Adrenal gland (tissue), 12 donors: ENCODE results near the gene GNS. TPM values are rescaled to one million over a fixed set of nuclear protein-coding genes. Genes with fewer than 3 reads are reported as not detected.

Source experiments
- DNase-seq, 7 donors: peaks; one replicate each; pipeline ENCODE4 v3.0.0-alpha.2; 2019 to 2020
- H3K27ac ChIP-seq, 5 donors: fragments of 200-600 bp; sonication (generic) in 4 of 5; 1 replicate in 3 of 5; 2 replicates in 2 of 5; pipeline versions ENCODE4 v1.5.1 to v1.8.0; 2016 to 2020; ENCODE audit warnings: mild to moderate bottlenecking in 1 of 5
- H3K27me3 ChIP-seq: fragments of 200-600 bp; 2 replicates; pipeline ENCODE4 v1.8.0; 2021
- H3K36me3 ChIP-seq, 2 donors: fragments of 200-600 bp; replicated peaks in 1 of 2; 1 replicate in 1 of 2; 2 replicates in 1 of 2; pipeline versions ENCODE4 v1.5.1 to v1.8.0; 2018 to 2022
- H3K4me1 ChIP-seq, 2 donors: fragments of 200-600 bp; replicated peaks in 1 of 2; 1 replicate in 1 of 2; 2 replicates in 1 of 2; pipeline versions ENCODE4 v1.5.1 to v1.8.0; 2018 to 2021
- H3K4me3 ChIP-seq, 4 donors: fragments of 200-600 bp; sonication (generic) in 3 of 4; one replicate each; pipeline ENCODE4 v1.5.1; 2016 to 2018
- H3K9me3 ChIP-seq, 3 donors: fragments of 200-600 bp; sonication (generic) in 1 of 3; replicated peaks in 1 of 3; 1 replicate in 2 of 3; 2 replicates in 1 of 3; pipeline versions ENCODE4 v1.5.1 to v1.8.0; 2016 to 2021
- POLR2A ChIP-seq, 2 donors: fragments of 450-650 bp; IDR thresholded peaks; one replicate each; pipeline ENCODE4 v1.6.1; 2017; ENCODE audit warnings: antibody characterized with exemption in 2 of 2, mild to moderate bottlenecking in 2 of 2, moderate library complexity in 1 of 2
- WGBS, 4 donors: extraction: QIAGEN DNeasy Blood & Tissue Kit in 2 of 4; methylation state at CpG; one replicate each; pipeline versions ENCODE4 v1.1.5 to v1.1.7; 2013 to 2017; 5-methylcytosine and 5-hydroxymethylcytosine counted together
- intact Hi-C, 2 donors: fragments of 100-400 bp; cut with DNase I; formaldehyde crosslinking; loops; one replicate each; pipeline versions ENCODE4 v1.14.1 to v1.15.0; 2022 to 2023
- polyA plus RNA-seq, 3 donors: library from polyadenylated mRNA; stranded (reverse); fragments of 200-250 nt in 2 of 3; fragments of 350-450 nt in 1 of 3; fragmentation: Illumina TruSeq in 1 of 3; extraction: RNeasy Lipid Tissue Mini Kit (QIAGEN cat#74804) in 1 of 3; gene quantifications; one replicate each; pipeline ENCODE4 v1.2.3, GENCODE V29; 2013 to 2014
- total RNA-seq, 9 donors: library from RNA; depleted of rRNA in 4 of 9; stranded (reverse); fragments of >200 nt in 4 of 9; fragments of 120-200 nt in 1 of 9; fragmentation: NEBNext Ultra II Directional in 1 of 9; extraction: Animal tissue kit (Norgen Biotek cat#: 25700) in 1 of 9; gene quantifications; one replicate each; pipeline versions ENCODE4 v1.1.0 to v1.2.4, GENCODE V29; 2013 to 2023
- TF ChIP-seq, protein P1 (sequence below), 6 experiments: fragments of 450-650 bp in 4 of 6; fragments of 200-600 bp in 2 of 6; sonication (generic) in 1 of 6; IDR thresholded peaks; 1 replicate in 5 of 6; 2 replicates in 1 of 6; pipeline versions ENCODE4 v1.5.1 to v1.8.0; 2016 to 2021; ENCODE audit warnings: antibody characterized with exemption in 6 of 6, mild to moderate bottlenecking in 2 of 6, moderate library complexity in 1 of 6
- donor health status: healthy with polysubstance abuse.
- donor health status: Bipolar disorder and iron deficiency.
- donor health status: DM: yes; HTN: yes; CAD: no.
- donor health status: DM: no; HTN: no; CAD: no.
- donor health status: DM: no; HTN: no; CAD: no.
- donor health status: DM: yes; HTN: yes; CAD: no.

Gene GNS
- total and polyA plus RNA-seq, 12 donors, result 44.3 to 647 (median 567) TPM

DNA sequence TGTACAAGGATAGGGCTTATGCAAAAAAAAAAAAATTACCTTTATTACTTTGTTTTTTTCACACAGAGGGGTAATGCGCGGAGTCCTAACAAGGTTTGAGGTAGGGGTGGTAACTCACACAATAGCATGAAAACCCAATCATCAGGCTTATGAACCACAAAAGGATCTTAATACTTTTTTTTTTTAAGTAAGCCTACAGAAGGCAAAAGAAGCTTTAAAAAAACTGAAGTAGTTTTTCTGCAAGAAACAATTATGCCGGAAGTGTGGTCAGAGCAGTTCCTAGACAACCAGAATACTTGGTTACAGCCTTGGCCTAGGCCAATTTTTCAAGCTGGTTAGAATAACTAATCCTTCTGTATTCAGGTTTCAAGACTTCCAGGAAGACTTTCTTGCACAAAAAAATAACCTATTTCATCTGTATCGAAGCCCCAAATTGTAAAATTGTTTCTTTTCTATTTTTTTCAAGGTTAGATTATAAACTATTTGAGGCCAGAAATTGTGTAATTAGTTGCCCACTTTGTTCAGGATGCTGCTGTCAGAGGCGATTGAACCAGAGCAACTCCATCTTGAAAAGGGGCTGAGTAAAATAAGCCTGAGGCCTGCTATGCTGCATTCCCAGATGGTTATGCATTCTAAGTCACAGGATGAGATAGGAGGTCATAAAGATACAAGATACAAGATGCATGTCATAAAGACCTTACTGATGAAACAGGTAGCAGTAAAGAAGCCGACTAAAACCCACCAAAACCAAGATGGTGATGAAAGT lies 1.8 kb upstream of the GNS start:
- intact Hi-C loops, result no loop called here
- no peak overlapping the region for H3K27ac ChIP-seq
- DNase-seq, result no peak
- H3K4me3 ChIP-seq, result no peak overlapping the region
- H3K36me3 ChIP-seq, result no peaks in the 10 kb centered on the region
- TF ChIP-seq, protein P1, sequence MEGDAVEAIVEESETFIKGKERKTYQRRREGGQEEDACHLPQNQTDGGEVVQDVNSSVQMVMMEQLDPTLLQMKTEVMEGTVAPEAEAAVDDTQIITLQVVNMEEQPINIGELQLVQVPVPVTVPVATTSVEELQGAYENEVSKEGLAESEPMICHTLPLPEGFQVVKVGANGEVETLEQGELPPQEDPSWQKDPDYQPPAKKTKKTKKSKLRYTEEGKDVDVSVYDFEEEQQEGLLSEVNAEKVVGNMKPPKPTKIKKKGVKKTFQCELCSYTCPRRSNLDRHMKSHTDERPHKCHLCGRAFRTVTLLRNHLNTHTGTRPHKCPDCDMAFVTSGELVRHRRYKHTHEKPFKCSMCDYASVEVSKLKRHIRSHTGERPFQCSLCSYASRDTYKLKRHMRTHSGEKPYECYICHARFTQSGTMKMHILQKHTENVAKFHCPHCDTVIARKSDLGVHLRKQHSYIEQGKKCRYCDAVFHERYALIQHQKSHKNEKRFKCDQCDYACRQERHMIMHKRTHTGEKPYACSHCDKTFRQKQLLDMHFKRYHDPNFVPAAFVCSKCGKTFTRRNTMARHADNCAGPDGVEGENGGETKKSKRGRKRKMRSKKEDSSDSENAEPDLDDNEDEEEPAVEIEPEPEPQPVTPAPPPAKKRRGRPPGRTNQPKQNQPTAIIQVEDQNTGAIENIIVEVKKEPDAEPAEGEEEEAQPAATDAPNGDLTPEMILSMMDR (IDR thresholded peaks at IDR 0.05), result no peak
- no peak for TF ChIP-seq POLR2A (IDR thresholded peaks at IDR 0.05)
- WGBS, 4 donors, result 91 to 94% (median 93%) methylated on average over 6 of the region's 6 CpGs
- H3K9me3 ChIP-seq, result no peaks in the 10 kb centered on the region
- H3K27me3 ChIP-seq, result no peaks in the 10 kb centered on the region
- H3K4me1 ChIP-seq, result peaks cover 15 to 30% of the 10 kb centered on the region in 2 donors

DNA sequence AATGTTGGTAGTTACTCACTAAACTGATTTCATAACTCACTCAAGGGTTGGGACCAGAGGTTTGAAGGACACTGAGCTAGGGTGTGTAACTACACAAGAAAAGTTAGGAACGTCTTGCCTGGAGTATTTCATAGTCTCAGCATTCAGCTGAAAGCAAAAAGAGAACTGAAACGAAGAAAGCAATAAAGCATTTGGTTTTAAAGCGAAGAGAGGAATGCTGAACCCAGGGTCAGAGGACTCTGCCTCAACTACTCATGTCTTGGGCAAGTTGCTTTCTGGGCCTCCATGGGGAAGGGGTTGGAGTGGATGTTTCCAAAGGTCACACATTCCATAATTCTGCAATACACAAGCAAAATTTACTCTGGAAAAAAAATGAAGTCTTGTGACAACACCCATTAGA lies 1.4 kb downstream of the GNS start:
- Histone ChIP-seq H3K9me3 (no peaks in the 10 kb centered on the region), H3K4me1 (peaks cover 15 to 51% of the 10 kb centered on the region in 2 donors), H3K27ac (peak overlapping the region; percentile 65 to 97 (median 83)), H3K36me3 (no peaks in the 10 kb centered on the region), H3K4me3 (peak overlapping the region in 1 of 4 donors; percentile 81), H3K27me3 (no peaks in the 10 kb centered on the region)
- intact Hi-C loops, result no loop called here
- 11 to 32% (median 19%) methylated on average over 3 of the region's 3 CpGs for WGBS, 4 donors
- peak in 1 of 7 donors; percentile 21 for DNase-seq
- TF ChIP-seq, protein P1 (IDR thresholded peaks at IDR 0.05), result no peak
- TF ChIP-seq POLR2A (IDR thresholded peaks at IDR 0.05), result peak in 1 of 2 donors; percentile 32

DNA sequence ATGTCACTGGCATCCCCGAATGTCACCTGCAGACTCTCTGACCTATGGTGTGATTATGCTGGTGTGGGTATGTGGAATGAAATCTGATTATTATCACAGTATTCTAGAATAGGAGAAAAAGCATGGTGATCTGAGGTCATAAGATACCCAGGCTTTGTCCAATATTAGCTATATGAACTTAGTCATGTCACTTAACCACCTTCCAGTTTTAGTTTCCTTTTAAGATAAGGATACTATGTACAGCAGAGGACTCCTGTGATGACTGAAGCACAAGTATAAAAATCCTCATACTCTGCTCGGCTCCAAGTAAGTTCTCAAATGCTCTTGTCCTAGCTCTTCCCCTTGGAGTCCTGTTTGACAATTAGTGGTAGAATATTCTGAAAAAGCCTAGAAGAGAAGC lies 2.8 kb downstream of the GNS start:
- Histone ChIP-seq H3K27ac (peak overlapping the region in 1 of 5 donors; percentile 97), H3K9me3 (no peaks in the 10 kb centered on the region), H3K4me1 (peaks cover 15 to 61% of the 10 kb centered on the region in 2 donors), H3K4me3 (peak overlapping the region in 1 of 4 donors; percentile 81), H3K36me3 (peaks cover 0 to 2% of the 10 kb centered on the region in 2 donors), H3K27me3 (no peaks in the 10 kb centered on the region)
- no peak for DNase-seq
- TF ChIP-seq POLR2A (IDR thresholded peaks at IDR 0.05), result no peak
- TF ChIP-seq, protein P1 (IDR thresholded peaks at IDR 0.05), result no peak
- intact Hi-C loops, result no loop called here
- WGBS, 4 donors, result 68 to 86% (median 71%) methylated on average over 2 of the region's 2 CpGs

DNA sequence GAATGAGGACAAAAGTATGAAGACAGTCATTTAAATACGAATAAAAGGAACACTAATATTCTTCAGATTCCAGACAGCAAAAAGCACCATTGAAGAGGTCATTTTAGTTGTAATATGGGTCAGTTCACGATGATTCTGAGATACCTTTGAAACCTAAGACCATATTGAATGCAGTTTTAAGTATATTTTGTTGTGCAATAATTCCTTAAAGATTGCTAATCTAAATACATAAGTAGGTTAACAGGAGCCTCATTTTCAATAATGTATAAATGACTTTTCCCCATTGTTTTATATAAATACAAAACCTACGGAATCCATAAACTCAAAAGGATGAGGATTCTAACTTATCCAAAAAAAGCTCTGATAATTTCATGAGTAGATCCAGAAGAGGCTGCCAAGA lies 5.8 kb downstream of the GNS start:
- no peak for DNase-seq
- H3K36me3 ChIP-seq, result peaks cover 0 to 22% of the 10 kb centered on the region in 2 donors
- intact Hi-C loops, result no loop called here
- peak overlapping the region in 2 of 5 donors; percentile 61 to 69 for H3K27ac ChIP-seq
- TF ChIP-seq, protein P1 (IDR thresholded peaks at IDR 0.05), result no peak
- TF ChIP-seq POLR2A (IDR thresholded peaks at IDR 0.05), result no peak
- no peak overlapping the region for H3K4me3 ChIP-seq
- no peaks in the 10 kb centered on the region for H3K9me3 ChIP-seq
- WGBS, 4 donors, result 84 to 87% (median 87%) methylated on average over 3 of the region's 3 CpGs
- H3K4me1 ChIP-seq, result peaks cover 18 to 55% of the 10 kb centered on the region in 2 donors
- H3K27me3 ChIP-seq, result no peaks in the 10 kb centered on the region
